ENCODE measurements around the gene VPS52.

DNA sequence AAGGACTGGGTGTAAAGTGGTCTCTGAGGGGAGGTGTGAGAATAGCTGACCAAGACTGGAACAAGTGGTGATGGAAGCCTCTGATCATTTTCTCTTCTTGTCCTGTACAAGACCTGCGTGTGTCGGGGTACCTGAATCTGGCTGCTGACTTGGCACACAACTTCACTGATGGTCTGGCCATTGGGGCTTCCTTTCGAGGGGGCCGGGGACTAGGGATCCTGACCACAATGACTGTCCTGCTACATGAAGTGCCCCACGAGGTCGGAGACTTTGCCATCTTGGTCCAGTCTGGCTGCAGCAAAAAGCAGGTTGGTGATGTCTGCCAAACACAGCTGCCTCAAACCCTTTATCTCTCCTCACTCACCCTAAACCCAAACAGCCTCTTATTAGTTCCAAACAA lies 68.9 kb downstream of the VPS52 start:
- no peak for TF ChIP-seq CTCF (IDR thresholded peaks at IDR 0.05)
- TF ChIP-seq POLR2A (IDR thresholded peaks at IDR 0.05): no peak
